HG03460 (cell line): ENCODE measurements around the gene MS4A7.

Experiments used
- ATAC-seq: cut with Tn5 transposase; IDR thresholded peaks from one replicate; pipeline ENCODE4 v1.9.1; 2021; ENCODE audit not compliant: unreplicated experiment

Gene MS4A7

DNA sequence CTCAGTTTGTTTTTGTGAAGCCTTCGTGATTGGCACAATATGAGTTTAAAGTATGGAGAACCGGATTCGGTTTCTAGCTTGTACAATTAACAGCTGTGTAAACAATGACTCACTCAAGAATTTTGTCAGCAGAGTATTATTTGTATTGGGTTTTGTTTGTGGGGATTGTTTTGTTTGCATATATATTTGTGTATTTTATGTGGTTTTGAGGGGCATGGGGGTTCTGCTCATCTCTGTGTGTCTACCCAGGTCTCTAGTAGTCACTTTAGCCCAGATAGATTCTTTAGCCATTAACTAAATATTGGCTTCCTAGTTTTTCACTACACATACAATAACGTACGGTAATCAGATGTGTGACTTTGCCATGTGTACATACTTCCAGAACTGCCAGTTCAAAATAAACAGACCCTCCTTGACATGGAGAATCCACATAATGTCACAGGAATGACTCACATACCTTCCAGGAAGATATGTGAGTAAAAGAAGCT is 7.5 kb upstream of the MS4A7 start:
- ATAC-seq, result no peak

DNA sequence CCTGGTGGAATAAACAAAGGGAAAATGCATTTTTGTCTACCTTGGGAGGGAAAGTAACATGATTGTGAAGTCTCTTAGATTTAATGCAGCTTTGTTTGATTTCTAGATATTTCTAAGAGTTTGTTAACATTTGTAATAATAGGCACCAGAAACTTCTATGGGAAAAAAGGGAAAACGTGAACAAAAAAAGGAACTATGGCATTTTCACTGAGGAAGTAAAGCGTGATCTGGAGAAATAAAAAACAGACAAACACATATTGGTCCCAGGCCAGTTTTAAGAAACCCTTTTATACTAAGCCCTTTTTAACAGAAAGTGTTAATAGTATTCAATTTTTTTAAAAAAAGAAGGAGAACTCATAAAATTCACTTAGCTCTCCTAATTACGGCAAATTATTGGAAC is 6.9 kb upstream of the MS4A7 start:
- ATAC-seq, result no peak

DNA sequence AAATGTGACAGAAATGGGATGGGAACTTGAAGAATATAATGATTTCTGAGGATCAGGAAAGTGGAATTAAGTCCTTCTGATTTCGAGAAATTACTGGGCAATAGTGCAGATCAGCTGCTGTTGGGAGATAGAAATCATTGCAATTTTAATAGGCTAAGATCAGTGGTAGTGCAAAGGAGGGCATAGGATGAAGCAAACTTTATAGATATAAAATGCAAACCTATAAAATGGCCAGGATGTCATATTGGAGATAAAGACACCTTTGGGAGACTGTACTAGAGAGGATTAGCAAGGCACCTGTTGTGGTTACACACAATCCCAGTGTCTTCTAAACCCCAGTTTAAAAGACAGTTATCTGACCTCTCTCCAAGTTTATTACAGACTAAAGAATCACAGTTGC is 6.5 kb upstream of the MS4A7 start:
- ATAC-seq, result no peak

DNA sequence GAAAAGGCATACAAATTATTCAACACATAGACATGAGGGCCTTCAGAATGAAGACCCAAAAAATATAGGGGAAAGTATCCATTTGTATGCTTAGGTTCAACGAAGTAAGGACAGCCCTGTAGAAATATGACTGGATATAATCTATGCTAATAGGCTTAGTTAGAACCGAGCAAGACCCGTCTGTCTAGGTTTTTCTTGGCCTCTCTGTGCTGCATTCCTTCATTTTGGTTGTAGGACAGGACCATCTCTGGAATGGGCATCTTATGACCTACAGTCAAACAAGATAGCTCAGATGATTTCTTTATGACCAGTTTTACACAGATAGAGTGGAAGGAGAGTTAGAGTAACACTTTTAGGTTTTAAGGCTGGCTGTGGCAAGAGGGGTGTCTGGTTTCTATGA is 5.6 kb upstream of the MS4A7 start:
- ATAC-seq, result no peak

DNA sequence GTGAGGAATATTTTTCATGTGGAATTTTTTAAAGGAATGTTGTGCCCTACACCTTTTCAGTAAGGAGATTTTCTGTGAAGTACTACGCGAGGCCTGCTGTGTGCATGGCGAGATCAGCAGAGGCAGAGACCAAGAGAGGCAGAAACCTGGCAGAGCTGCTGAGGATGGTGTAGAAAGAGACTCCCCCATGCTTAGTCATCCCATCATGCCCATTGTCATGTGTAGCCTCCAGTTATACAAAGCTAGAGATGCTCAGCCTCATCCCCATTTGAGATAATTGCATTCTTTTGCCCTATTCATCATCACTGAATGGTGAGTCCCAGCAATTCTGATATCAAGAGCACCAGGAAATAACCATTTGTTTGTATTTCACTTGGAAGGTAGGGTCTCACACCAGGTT is 3.0 kb upstream of the MS4A7 start:
- no peak for ATAC-seq

DNA sequence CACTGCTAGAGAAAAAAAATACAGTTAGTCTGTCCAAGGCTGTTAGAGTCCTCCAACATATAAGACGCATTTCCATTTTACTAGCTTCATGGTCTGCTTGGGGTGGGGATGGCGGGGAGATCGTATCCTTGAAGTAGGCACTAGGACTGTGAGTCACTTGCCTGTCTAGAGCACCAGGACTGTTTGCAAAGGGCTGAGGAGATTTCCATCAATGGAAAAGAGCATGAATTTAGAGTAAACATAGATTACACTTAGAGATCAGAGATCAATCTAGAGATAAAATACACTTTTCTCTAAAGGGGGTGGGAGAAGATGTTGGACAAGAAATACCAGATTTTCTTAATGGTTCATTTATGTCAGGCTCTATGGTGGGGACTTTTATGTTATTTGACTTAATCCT is 1.7 kb upstream of the MS4A7 start:
- ATAC-seq, result no peak

DNA sequence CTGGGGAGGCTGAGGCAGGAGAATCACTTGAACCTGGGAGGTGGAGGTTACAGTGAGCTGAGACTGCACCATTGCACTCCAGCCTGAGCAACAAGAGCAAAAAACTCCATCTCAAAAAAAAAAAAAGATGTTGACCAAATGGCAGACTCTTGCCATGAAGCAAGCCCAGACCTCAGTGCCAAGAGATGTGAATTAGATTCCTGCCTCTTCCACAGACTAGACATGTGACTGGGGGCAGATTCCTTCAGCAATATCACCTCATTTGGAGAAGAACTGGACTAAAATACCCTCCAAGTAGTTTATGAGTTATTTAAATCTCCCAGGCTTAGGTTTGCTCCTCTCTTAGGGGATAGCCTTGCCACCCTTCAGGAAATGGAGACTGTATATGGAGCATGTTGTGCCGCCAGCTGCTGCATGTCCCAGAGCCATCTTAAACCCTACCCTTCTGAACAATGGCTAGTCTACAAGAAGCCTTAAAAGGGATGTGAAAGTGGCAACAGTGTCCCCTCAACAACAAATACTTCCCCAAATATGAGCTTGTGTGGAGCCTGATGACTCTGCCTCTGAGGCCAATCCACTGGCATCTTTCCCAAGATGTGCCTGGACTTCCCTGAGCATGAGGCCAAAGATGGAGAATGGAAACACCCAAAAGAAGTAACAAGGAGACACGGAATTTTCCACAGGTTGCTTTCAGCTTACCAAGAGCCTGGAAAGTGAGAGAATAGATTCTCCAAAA is 763 bp upstream of the MS4A7 start:
- ATAC-seq, result peak; percentile 58

DNA sequence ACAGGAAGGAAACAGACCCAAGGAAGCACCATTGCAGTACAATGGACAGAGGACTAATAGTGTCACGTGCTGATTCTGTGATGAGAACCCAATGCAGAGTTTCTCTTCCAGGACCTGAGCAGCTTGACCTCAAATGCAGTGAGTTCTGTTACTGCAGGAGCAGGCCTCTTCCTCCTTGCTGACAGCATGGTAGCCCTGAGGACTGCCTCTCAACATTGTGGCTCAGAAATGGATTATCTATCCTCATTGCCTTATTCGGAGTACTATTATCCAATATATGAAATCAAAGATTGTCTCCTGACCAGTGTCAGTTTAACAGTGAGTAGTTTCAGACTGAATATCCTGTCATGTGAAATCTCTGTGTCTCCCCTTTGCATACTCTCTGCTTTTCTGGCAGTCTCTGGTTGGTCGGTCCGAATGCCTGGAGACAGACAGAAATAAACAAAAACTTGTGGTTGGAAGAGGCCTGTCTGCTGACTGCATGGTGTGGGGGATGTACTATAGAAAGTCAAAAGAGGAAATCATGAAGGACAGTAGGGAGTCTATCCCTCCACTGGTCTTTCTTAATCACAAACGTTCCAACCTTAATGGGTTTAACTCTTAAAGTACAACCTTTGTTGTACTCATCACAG is 11.1 kb downstream of the MS4A7 start:
- peak; percentile 85 for ATAC-seq

DNA sequence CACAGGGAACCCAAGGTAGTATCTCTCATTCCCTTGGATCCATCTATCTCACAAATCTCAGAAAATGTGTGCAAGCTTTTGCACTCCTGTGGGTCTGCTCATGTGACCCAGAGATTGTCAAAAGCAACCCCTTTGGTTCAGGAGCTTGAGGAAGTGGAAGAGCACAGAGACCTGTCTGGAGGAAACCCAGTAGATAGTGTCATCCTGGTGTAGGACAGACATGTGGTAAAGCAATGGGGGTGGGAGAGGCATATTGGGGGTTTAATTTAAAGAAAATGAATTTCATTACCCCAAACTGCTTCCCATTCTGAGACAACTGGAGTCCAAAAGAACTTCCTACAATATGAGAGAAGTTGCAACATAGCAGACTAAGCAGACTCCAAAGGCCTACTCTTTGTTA is 12.1 kb downstream of the MS4A7 start:
- no peak for ATAC-seq

DNA sequence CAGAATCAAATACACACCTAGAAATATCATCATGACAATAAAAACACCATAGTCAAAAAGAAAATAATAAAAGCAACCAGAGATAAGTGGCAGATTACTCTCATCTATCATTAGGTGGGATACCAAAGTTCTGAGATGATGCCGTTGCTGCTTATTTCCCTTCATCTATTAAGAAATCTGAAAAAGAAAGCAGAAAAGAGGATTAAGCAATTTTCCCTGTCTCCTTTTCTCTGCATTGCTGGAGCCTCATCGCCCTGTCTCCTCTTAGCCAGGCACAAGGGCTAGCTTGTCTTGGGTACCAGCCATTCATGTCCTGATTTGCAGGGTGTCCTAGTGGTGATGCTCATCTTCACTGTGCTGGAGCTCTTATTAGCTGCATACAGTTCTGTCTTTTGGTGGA is 14.0 kb downstream of the MS4A7 start:
- ATAC-seq, result no peak

DNA sequence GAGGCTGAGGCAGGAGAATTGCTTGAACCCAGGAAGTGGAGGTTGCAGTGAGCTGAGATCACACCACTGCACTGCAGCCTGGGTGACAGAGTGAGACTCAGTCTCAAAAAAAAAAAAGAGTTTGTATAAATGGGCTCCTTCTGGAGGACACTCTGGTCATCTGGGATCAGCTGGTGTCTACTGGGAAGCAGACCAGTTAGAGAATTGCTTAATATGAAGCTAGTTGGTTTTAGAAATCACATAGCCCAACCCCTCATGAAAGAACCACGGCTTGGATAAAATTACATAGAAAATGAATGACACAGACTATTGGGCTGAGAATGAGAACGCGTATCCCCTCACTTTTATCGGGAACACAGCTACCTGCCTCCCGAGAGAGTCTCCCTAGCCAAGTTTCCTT is 14.7 kb downstream of the MS4A7 start:
- ATAC-seq, result no peak

DNA sequence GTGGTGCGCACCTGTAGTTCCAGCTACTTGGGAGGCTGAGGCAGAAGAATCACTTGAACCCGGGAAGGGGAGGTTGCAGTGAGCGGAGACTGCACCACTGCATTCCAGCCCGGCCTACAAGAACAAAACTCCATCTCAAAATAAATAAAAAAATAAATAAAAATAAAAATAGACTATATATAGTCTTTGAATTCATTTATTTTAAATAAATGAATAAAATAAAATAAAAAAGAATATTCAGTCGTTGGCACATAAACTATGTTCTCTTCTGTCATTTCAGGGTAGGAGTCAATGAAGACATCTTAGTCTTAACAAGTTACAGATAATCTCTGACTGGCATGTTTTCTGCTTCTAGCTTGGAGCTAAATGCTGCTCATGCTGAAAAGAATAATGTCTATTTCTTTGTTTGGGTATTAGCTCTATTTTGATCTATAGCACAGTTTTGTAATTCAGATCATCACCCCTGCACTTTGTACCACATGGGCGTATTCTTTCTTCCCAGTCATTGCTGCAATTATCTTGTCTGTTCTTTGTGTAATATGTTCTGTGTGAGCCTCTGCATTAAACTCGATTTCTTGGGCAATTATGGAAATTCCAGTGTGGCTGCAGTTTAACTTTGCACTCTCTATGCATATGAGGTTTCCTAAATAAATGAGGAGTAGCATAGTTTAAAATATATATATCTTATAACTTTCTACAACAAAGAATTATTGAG is 16.5 kb downstream of the MS4A7 start:
- no peak for ATAC-seq

DNA sequence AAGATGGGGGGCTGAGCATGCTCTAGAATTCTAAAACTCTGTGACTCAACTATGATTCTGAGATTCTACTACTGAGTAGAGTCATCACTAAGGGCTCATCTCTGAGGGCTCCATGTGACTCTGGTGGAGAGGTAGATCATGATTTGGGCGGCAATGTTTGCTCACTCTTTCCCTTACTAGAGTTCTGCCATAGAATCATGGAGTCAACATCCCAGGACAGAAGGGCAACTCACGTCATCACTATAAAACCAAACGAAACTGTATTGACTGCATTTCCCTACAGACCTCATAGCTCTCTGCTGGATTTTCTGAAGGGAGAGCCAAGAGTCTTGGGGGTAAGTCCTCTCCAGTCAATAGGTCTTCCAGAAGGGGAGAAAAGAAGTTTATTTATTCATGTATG is 18.1 kb downstream of the MS4A7 start, which contains the start of gene MS4A14:
MS4A14 (plus strand) TSS at position 78 of the 400 bp plus-strand sequence; CDS start at position 198, 120 bp downstream.
- ATAC-seq, result peak; percentile 20

DNA sequence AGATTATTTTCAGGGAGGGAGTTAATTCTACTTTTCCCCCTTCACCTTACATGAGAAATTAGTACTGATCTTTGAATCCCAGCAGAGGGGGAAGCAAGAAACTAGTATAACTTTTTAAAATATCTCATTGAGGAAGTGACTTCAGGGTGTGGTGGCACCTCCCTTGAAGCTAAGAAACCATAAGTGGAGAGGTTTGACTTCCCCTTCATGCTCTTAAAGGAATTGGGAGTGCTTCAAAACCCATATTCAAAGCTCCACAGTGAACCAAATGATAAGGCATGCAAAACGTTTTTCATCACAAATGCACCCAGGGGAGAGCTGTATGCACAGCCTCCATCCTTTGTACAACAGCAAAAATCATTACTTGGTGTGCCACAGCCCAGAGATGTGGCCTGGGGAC is 18.5 kb downstream of the MS4A7 start:
- ATAC-seq, result peak; percentile 77

DNA sequence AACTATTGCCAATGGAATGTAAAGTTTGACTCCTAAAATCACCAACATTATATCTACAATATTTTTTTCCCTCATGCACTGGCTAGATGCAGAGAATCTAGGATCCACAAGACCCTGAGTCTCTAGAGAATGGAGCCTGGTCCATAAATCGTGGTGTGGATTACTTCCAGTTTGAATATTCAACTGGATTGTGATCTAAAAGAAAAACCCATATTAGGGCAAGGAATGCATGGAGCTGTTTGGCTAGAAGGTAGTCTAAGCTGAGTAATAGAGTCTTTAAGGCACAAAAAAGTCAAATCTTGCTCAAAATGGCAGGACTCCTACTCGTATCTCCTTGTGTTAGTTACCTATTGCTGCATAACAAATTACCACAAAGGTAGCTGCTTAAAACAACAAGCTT is 41.7 kb downstream of the MS4A7 start:
- ATAC-seq, result no peak

DNA sequence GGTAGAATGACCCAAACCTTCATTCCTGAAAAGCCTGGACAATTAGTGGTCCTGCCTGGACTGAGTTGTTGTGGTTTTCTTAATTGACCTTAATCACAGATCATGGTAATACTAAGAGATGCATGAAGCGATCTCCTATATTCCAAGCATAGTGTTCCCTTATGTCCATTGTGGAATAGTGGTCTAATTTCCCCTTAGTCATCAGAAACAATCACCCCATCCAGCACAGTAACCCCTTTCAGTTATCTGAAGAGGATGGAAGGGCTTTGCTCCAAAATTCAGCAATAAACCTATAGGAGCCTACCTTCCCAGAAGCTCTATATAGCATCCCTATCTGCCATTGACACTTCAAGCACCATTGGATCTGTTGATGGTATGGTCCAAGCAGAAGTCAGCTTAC is 44.3 kb downstream of the MS4A7 start:
- no peak for ATAC-seq

DNA sequence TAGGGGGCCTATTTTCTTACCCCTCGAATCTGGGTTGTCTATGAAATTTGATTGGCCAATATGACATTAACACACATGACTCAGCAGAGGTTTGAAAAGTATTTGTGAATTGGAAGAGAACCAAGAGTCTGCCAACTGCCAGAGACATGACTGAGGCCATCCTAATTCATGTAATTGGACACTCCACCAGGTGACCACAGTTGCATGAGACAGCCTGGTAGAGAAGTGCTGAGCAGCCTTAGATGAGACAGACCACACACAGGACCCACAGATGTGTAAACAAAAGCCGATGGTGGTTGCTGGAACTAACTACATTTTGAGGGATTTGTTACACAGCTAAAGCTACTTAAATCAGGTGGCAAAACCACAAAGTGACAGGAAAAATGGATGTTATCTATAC is 50.2 kb downstream of the MS4A7 start:
- ATAC-seq, result no peak

DNA sequence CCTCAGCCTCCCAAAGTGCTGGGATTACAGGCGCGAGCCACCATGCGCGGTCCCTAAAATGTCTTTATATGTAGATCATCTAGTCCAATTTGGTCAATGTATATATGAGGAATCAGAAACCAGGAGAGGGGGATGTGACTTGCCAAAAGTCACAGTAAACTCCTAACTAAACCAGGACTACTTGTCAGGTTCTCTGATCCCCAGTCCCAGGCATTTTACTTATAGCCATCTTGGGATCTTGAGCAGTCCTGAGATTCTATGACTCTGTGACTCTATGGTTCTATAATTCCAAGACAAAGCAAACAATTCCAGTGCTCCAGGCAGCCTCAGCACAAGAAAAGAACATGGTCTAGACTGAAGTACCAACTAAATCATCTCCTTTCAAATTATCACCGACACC is 50.9 kb downstream of the MS4A7 start, which contains the start of gene MS4A5:
MS4A5 (plus strand) TSS at position 301 of the 400 bp plus-strand sequence. CDS start 103 bp downstream, outside the sequence.
- no peak for ATAC-seq

DNA sequence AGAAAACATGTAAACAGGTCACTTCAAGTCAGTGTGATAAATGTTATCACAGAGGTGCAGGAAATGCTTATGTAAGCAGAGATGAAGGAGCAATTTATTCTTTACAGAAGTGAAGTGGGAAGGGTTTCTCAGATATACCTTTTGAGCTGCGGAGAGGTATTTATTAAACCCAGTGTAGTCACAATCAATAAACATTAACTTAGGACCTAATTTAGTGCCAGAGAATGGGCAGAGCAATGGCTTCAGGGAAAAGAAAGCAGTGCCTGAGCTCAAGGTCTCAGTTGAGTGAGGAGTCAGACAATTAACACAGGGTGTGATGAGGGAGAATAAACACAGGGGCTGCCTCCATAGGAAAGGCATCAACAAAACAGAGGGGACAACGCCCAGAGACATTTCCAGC is 52.9 kb downstream of the MS4A7 start:
- no peak for ATAC-seq

DNA sequence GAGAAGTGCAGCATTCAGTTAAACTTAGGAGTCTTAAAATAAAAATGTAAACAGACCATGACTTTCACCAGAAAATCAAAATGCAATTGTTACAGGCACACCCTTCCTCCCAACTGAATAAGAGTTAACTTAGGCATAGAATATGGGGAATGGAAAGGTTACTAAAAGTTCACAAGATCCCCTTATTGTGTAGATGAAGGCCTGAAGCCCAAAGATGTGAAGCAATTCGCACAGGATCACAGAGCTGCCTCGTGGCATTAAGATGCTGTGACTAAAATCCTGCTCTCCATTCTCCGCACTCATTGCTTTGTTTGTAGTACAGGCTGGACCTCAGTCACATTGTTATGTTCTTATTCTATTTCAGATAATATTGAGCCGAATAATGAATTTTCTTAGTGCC is 55.1 kb downstream of the MS4A7 start:
- ATAC-seq, result no peak
